Measurements from ENCODE around the gene TRIM41.
A peak's percentile ranks its signal among the peaks of the same experiment; 100 is the strongest.
"Not testable (repeated sequence)": the region's sequence is repeated elsewhere in the genome, so short reads cannot be mapped to it uniquely, and the experiment has no call there.

Gene TRIM41

DNA sequence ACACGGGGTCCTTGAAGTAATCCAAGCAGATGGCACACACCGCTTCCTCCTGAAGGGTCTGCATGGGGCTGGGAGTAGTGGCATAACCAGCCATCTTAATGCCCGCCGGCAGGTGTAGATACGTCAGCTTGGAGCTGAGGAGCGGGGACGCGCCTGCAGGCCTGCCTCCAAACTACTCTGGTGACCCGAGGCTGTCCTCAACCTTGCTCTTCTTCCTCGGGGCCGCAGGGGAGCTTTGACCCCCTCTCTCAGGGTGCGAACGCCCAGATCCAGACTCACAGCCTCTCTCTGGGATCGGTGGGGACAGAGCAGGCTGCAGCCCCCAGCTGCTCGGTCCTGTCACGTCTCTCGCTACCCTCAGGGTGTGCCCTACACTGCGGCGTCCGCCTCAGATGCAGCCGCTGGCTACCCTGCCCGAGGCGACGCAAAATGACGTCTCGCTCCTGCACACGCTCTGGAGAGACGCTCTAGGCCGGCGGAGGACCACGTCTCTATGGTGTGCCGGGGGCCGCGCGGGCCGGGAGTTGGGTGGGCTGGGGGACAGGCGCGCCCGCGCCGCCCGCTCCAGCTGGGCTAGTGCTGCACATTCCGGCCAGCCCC, 37.7 kb downstream of the TRIM41 start, which contains the start of gene TRIM52:
Gene TRIM52 (minus strand): TSS at position 424 of the 600 bp plus-strand sequence. CDS start 330 bp downstream, at position 94.
- TF ChIP-seq, protein P1, sequence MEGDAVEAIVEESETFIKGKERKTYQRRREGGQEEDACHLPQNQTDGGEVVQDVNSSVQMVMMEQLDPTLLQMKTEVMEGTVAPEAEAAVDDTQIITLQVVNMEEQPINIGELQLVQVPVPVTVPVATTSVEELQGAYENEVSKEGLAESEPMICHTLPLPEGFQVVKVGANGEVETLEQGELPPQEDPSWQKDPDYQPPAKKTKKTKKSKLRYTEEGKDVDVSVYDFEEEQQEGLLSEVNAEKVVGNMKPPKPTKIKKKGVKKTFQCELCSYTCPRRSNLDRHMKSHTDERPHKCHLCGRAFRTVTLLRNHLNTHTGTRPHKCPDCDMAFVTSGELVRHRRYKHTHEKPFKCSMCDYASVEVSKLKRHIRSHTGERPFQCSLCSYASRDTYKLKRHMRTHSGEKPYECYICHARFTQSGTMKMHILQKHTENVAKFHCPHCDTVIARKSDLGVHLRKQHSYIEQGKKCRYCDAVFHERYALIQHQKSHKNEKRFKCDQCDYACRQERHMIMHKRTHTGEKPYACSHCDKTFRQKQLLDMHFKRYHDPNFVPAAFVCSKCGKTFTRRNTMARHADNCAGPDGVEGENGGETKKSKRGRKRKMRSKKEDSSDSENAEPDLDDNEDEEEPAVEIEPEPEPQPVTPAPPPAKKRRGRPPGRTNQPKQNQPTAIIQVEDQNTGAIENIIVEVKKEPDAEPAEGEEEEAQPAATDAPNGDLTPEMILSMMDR (IDR thresholded peaks at IDR 0.05; ENCODE audit: low read length, missing control alignments): no peak
- H3K4me3 ChIP-seq (replicated peaks; ENCODE audit: low read depth, low read length): peak within 1 kb of the TSS; percentile 95
- DNase-seq (ENCODE audit: low read depth): peak; percentile 88

DNA sequence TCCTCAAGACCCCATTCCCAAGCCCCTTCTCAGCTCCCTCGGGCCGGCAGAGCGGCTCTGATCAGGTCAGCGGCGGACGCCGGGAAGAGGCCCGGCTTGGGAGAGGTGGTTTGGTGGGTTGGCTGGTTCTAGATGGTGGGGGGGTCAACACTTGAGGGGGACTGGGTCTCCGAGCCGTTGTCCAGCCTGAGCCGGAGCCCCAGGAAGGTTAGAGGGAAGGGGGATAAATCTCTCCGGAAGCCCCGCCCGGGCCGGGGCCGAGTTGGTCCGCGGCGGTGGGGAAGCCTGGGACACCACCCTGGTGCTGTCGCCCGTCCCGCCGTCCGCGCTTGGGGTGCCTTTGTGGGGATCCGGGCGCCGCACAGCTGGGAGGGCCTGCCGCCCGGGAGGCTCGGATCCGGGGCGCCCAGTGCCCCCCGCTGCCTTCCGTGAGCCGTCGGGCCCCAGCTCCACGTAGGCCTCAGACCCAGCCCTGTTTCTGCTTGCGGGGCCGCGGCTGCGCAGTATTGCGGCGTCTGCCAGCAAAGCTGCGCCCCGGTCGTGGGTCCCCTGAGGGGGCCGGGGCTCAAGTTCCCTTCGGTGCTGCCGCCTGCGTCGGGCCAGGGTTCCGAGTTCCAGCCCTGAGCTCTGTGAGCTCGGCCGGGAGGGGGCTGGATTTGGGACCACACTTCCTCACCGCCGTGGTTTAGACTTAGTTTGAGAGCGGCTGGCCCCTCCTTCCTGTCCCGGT, 38.4 kb downstream of the TRIM41 start:
- TF ChIP-seq, protein P1 (IDR thresholded peaks at IDR 0.05; ENCODE audit: low read length, missing control alignments): no peak
- H3K4me3 ChIP-seq (replicated peaks; ENCODE audit: low read depth, low read length): peak overlapping the region; percentile 95

DNA sequence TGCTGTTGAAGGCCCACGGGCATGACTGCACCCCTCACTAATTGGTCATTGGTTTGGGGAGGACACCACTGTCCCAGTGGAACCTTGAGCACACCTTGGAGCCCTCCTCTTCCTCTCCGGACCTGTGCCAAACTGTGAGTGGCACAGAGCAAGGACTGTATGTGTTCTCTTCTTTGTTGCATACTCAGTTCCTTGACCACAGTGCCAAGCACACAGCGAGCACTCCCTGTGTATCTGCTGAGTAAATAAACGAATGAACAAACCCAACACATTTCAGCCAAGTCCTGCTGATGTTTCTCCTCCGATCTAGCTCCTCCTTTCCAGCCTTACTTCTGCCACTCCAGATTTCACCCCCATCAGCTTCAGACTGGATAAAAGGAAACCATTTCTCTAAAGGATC, 40.6 kb downstream of the TRIM41 start:
- DNase-seq (ENCODE audit: low read depth): no peak
- H3K4me3 ChIP-seq (replicated peaks; ENCODE audit: low read depth, low read length): no peak overlapping the region
- TF ChIP-seq, protein P1 (IDR thresholded peaks at IDR 0.05; ENCODE audit: low read length, missing control alignments): no peak

More for the DNA sequence above, 38.4 kb downstream of the TRIM41 start:
- peak; percentile 62 for DNase-seq (ENCODE audit: low read depth)

DNA sequence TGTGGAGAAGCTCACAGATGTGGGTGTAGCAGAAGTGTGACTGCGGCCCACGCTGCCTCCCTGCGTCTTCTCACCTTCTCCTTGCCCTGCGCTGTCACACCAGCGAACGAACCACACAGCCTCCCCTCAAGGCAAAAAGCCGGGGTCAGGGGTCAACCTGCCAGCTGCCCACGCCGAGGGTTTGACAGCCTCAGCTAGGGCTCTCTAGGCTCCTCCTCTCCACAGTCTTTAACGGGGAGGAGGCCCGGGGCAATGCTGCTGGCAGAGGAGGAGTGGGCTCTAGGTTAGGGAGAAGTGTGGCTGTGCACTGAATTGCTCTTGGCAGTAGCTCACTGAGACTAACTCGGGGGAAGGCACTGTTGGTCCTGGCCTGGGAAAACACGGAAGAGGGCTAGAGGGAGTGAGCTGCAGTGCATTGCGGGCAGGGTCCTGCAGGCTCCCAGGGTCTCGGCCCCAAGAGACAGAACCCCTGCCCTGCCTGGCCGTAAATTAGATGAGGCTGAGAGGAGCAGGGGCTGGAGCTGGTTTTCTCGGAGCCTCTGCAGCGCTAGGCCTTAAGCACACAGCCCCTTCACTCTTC, 42.1 kb downstream of the TRIM41 start:
- DNase-seq (ENCODE audit: low read depth): no peak
- TF ChIP-seq, protein P1 (IDR thresholded peaks at IDR 0.05; ENCODE audit: low read length, missing control alignments): no peak
- no peak overlapping the region for H3K4me3 ChIP-seq (replicated peaks; ENCODE audit: low read depth, low read length)

DNA sequence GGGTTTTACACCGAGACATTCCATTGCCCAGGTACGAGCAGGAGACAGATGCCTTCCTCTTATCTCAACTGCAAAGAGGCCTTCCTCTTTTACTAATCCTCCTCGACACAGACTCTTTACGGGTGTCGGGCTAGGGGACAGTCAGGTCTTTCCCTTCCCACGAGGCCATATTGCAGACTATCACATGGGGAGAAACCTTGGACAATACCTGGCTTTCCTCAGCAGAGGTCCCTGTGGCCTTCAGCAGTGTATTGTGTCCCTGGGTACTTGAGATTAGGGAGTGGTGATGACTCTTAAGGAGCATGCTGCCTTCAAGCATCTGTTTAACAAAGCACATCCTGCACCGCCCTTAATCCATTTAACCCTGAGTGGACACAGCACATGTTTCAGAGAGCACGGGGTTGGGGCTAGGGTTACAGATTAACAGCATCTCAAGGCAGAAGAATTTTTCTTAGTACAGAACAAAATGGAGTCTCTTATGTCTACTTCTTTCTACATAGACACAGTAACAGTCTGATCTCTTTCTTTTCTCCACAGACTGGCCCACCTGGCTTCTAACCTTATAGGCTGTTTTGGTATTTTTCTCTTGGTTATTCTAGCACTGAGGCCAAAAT, 44.3 kb downstream of the TRIM41 start:
- DNase-seq (ENCODE audit: low read depth); H3K4me3 ChIP-seq (replicated peaks; ENCODE audit: low read depth, low read length): not testable (repeated sequence)

DNA sequence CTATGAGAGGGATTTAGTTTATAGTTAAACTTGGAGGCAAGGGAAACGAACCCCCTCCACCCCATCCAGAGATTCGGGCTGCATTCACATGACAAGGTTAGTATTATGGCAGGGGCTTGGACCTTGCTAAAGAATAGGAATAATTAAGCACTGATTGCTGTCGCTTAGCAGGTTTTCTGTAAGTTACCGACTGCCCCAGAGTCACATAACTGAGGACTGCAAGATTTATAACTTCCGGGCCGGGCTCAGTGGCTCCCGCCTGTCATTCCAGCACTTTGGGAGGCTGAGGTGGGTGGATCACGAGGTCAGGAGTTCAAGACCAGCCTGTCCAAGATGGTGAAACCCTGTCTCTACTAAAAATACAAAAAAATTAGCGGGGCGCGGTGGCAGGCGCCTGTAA, 44.8 kb downstream of the TRIM41 start:
- not testable (repeated sequence) for H3K4me3 ChIP-seq (replicated peaks; ENCODE audit: low read depth, low read length); DNase-seq (ENCODE audit: low read depth)

DNA sequence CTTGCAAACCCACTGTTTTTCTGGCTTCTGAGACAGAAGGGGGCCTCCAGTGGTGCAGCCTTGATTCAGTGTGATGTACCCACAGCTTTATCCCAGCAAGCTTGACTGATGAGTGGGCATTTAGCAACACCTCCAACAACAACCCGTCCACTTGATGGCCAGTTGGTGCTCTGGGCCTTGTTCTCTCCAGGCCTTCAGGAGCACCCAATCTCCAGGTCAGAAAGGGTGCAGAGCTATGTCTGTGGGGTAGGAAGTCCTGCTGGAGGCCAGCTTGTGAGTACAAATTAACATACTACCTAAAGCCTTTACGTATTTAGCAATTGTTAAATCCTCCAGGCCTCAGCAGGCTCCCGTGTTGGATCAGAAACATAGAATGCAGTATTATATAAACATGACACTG, 48.0 kb downstream of the TRIM41 start:
- no peak for DNase-seq (ENCODE audit: low read depth)
- H3K4me3 ChIP-seq (replicated peaks; ENCODE audit: low read depth, low read length): no peak overlapping the region
- TF ChIP-seq, protein P1 (IDR thresholded peaks at IDR 0.05; ENCODE audit: low read length, missing control alignments): no peak

DNA sequence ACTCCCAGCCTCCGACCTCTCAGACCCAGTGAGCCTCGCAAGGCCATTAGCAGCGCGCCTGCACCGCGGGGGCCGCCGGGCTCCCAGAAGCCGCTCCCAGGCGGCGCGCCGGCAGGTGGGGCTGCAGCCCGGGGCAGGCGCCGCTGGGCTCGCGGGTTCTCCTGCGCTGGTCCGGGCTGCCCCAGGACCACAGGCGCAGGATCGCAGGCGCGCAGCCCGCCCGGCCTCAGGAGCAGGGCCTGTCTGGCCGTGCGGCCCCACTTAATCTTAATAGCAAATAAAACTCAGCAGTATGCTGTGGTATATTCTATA, 50.3 kb downstream of the TRIM41 start:
- DNase-seq (ENCODE audit: low read depth); H3K4me3 ChIP-seq (replicated peaks; ENCODE audit: low read depth, low read length): not testable (repeated sequence)

Data from fibroblast of pulmonary artery (primary cell).